GM18870 (cell line): ENCODE measurements around the gene RSPO1.
"Not testable (repeated sequence)": the region's sequence is repeated elsewhere in the genome, so short reads cannot be mapped to it uniquely, and the experiment has no call there.

Source experiments
- ATAC-seq: cut with Tn5 transposase; IDR thresholded peaks from one replicate; pipeline ENCODE4 v1.9.1; 2021; ENCODE audit warnings: moderate library complexity; ENCODE audit not compliant: unreplicated experiment

The RSPO1 gene, protein sequence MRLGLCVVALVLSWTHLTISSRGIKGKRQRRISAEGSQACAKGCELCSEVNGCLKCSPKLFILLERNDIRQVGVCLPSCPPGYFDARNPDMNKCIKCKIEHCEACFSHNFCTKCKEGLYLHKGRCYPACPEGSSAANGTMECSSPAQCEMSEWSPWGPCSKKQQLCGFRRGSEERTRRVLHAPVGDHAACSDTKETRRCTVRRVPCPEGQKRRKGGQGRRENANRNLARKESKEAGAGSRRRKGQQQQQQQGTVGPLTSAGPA

DNA sequence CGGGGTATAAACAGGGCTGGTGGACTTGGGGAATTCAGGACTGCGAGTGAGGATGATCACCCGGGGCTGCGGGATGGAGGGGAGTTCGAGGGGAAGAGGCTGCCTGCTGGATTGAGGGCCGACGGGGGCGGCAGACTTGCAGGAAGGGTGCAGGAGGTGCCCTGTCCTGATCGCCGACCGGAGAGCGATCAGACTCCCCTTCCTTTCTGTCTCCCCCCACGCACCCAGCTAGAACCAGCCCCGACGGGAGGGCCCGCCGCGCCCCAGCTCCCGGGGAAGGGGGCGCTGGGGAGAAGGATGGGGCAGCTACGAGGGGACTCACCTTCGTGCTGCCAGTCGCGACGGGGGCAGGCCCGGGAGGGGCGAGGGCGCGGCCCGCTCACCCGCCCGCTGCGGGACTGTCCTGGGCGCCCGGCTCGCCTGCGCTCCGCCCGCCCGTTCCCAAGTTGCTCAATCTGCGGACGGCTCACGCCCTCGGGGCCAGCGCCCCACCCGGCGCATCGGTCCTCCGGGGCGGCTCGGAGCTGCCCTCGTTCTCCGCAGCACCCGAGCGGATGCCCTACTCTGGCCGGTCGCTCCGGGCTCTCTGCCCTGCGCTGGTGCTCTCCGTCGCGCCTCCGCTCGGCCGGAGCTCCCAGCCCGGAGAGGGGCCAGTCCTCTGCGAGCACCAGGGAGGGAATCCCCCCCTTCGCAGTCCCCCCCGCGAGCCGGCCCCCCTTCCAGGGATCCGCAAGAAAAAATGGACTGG lies at the start of gene RSPO1:
Gene RSPO1, minus strand, starts transcription at position 649 of the 748 bp plus-strand sequence. CDS start 5,231 bp downstream, outside the sequence.
- no peak for ATAC-seq

DNA sequence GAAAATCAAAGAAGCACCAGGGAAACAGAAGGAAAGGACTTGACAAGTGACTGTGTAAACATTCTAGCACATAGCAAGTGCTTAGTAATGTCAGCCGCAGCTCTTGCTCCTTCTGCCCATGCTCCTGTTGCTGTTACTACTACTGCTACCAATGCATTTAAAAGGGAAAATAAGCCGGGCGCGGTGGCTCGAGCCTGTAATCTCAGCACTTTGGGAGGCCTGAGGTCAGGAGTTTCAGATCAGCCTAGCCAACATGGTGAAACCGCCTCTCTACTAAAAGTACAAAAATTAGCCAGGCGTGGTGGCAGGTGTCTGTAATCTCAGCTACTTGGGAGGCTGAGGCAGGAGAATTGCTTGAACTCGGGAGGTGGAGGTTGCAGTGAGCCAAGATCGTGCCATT lies 49.5 kb upstream of the RSPO1 start:
- not testable (repeated sequence) for ATAC-seq

DNA sequence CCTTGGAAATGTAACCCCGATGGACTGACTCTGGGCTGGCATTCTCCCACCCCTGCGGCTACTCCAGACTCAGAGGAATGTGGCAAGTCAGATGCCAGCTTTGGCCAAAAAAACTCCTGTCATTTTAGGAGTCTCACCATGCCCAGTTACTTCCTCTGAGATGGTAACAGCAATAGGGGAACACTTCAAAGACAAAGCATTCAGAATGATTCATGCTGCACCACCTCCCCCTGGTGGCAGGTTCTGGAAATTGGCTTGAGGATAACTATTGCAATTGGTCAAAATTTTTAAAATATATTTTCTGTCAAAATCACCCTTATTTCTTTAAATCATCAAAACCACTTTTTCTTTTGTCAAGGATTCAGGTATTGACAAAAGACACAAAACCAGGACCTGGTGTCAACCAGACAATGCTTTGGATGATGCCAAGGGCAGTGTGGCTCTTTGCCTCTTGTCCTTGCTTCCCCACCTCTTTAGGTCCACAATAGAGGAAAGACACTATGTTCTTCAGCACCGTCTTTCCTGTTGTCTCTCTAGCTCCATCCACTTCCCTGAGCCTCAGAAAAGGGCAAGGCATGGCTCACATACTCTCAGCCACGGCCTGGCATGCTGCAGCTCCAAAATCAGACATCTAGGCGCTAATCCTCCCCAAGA lies 47.8 kb upstream of the RSPO1 start:
- ATAC-seq = no peak

DNA sequence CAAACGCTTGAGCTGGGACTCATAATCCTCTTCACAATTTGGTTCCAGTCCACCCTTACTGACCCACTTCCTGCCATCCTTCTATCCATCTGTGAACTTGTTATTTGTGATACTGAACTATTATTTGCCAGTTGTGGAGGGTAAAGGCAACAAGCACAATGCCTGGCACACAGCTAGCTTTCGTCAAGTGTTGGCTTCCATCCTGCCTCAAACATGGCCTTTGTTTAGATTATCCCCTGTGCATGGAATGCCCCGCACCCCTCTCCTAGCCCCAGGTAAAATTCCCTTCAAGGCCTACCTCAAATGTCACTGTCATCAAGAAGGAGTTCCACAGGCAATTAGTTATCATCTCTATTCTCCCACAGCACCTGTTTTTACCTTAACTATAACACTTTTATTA lies 46.2 kb upstream of the RSPO1 start:
- ATAC-seq = no peak

DNA sequence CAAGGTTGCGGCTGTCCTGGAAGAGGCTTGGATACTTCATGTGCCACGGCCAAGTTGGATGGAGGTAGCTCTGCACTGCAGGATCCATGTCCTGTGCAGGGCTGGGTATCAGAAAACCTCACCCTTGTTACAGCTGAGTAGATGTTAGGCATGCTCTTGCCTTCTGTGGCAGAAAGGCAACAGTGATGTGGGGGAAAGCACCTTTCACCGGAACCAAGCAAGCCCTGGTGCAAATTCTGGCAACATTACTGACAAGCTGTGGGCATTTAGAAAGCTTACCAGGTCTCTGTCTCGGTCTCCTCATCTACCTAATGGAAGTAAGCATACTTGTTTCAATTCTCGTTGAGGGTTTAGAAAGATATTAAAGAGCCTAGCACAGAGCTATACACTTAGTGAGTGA lies 43.1 kb upstream of the RSPO1 start:
- ATAC-seq = no peak

DNA sequence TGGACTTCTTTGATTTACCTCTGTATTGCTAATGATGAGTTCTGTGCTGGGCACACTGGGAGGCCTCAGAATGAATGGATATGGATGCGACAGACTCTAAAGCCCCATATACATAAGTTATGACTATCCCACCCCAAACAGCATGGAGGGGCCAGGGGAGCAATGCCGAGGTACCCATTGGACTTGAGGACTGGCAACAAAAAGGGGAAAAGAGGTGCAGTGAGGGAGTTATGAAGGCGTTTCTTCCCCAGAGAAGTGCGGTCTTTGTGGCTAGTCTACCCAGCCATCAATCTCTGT lies 42.4 kb upstream of the RSPO1 start:
- ATAC-seq = no peak

DNA sequence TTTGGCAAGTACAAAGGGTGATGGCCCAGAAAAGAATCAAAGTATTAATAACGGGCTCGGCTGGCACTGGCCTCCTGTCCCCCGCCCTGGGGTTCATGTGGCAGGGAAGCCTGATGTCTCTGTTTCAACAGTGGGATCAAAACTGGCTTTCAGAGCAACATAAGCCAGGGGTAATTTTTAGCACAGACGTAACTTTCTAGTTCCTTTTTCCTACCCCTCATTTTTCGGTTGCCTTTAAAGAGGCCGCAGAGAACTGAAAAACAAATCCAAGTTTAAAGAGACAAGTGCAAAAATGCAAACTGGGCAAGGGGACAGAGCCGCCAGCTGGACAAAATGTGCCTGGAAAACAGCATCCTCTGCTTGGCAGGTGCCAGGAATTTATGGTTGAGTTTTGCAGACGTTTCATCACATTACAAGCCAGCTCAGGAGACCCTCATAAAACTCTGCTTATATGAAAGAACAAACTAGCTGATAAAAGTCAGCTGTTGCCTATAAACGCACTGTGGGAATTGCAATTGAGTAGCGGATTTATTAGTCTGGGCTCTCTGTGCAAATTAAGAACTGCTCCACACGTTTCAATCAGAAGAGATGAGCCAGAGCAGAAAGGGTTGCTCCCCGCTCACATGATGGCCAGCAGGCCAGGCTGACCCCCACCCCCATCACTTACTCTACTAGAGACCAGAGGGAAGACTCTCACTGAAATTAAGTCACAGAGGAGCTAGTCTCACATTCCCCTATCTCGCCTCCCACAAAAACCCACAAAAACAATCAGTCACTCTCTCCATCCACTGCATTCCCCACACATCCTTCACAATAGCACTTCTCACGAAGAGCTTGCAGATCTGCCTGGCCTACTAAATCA lies 41.8 kb upstream of the RSPO1 start:
- no peak for ATAC-seq

DNA sequence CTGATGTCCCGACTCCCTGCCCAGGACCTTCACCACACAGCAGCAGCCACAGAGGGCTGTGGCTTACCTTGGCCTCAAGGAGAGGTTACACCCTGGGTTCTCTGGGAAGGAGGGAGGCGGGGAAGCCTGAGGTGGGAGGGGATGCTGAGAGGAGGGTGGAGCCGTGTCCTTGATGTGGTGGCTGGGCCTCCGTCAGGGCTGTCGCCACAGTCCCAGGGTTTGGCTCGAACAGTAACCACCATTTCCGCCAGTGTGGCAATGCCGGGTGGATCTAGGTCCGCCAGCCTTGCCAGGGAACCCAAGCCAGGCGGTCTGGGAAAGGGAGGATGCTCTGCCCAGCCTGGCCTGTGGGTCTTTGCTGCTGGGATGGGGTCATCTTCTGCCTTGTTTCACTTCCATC lies 39.2 kb upstream of the RSPO1 start:
- ATAC-seq = no peak

DNA sequence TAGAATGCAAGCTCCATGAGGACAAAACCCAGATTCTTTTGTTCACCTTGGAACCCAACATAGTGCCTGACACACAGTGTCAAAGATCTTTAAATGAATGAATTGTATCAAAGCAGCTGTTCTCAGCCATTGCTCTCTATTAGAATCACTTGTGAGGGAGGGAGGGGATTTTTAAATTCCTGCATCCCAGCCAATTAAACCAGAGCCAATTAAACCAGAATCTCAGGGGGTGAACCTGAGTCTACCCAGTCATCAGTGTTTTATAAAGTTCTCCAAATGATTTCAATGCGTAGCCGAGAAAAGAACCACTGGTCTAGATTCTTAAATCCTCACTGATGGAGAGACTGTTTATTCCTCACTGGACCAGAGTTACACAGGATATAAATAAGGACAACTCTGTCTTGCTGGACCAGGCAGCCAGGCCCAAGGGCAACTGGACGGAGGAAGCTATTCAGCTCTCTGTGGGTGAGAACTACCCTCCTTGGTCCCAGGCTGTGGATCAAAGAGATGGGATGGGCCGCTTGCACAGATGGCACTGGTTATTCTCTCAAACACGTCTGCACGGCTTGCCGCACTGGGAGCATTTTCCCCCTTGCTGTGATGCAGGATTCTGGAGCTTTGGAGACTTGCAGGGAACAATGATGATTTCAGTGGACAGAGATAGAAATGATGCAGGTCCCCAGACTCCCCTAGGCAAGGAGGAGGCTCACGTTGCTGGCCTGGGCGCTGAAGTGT lies 37.6 kb upstream of the RSPO1 start:
- no peak for ATAC-seq

DNA sequence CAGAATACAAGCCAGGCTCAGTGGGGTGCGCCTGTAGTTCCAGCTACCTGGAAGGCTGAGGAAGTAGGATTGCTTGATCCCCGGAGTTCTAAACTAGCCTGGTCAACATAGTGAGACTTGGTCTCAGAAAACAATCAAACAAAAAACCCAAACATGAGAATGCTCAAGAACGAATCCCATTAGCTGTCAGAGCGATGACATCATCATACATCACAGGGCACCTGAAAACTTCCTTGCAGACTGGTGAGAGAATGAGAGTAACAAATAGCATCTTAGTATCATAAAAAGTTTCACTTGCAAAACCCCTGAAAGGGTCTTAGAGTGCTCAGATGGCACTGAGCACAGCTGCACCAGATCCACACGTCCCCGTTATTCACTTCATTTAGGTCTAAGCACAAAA lies 36.6 kb upstream of the RSPO1 start:
- no peak for ATAC-seq

DNA sequence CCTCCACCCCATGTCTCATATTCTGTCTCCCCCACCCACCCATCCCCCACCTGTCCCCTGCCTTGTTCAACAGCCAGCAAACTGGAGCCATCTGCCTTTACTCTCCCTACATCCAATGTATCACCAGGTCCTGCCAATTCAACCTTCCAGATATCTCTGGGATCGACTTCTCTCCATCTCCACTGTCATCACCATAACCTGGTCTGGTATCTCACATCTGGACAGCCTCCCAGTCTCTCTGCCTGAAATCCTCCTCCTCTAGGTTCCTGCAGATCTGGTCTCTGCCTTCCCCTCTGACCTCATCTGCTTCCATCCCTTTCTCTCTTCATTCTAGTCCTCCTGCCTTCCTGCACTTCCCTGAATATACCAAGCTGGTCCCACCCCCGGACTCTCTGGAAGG lies 35.4 kb upstream of the RSPO1 start:
- ATAC-seq = no peak

DNA sequence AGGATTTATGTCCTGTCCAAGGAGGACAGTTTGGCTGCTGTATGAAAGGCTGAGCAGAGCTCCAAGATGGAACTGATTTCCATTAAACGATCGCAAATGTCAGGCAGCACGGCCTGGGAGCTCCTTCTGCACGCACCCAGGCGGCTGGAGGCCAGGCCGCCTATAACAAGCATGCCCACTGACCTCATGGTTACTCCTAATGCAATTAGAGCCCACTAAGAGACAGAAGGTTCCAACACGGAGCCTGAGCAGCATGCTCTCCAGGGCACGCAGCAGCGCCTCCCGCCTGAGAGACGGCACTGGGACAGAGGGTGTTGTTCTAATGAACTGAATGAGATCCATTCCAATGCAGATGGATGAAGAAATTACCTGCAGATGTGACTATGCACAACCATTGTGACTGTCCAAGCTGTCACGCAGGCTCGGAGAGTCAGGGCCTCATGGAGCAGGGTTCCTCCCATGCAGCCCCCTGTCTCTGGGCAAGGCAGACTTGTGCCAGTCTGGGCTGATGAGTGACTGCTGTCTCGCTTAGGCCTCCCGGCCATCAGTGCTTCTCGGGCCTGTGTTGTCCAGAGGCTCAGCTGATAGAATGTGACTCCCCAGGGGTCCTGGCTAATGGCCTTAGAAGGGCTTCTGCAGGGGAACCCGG lies 32.5 kb upstream of the RSPO1 start:
- no peak for ATAC-seq

DNA sequence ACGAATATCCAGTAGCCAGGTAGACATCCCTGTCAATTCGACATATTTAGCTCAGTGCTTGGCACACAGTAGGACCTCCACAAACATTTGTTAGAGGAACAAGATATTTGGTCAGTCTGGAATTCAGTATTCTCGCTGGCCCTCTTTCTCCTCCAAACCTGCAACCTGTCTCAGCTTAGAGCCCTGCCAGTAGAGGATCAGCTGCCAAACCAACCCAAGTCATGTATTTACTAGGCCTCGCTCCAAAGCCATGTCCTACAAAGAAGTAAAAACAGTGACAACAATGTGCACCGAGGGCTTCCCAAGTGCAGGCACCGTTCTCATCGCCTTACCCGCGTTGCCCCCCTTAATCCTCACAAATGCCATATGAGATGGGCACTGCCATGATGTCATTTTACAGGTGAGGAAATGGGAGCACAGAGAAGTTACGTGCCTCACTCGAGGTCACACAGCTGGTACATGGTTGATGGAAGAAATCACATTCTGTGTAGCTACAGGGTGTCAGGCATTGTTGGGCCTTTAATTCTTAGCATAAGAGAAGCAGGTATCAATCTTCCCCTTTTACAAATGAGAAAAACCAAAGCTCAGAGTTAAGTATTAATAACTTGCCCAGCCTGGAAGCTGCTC lies 31.7 kb upstream of the RSPO1 start:
- ATAC-seq = no peak

DNA sequence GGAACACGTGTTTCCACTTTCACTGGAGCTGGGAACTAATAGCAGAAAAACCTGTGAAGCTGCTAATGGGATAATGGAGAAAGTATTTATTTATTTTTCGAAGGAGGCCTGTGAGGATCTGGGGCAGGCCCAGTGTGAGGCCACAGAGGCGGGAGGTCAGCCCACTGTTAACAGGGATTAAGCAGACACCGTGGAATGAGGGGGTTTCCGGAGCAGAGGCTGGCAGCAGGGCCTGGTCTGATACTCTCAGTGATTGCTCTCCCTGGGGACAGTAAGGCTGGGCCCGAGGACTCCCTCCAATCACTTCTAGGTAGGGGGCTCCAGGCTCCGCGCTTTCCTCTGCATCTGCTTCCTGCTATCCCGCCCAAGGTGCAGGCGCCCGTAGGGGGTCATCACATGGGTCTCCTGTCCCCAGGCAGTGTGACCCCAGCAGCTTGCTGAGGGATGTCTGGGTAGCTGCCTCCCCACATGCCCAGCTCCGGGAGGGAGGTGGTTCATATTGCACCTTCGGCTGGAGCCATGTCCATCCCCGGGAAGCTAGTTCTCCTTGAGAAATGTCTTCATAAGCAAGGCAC lies 28.8 kb upstream of the RSPO1 start:
- no peak for ATAC-seq

DNA sequence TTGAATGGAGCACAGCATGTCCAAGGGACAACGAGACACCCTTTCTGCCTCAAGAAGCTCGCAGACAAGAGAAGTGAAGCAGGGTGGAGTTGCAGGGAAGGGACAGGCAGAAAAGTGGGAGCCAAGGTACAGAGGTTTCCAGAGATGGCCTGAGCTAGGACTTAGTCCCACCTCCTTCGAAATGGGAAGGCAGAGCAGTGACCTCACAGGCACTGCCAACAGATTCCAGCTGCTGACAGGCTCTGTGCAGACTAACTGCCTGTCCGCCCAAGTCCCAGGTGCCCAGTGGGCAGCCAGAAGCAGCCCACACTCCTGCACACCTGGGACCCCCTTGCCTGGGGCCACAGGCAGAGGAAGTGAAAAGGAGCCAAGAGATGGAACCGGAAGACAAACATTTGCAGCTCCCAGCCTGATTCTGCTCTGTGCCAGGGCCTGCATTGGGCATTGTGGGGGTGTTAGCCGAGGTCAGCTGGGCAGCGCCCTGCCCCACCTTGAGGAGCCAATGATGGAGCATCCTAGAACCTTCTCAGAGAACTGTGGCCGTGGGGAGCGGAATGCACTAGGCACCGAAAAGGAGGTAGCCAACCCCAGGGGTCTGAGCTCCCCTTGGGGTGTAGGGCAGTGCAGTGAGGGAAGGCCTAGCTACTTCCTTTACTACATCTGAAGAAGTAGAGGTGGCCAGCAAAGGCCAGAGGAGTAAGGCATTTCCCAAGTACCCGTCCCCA lies 27.5 kb upstream of the RSPO1 start:
- no peak for ATAC-seq

DNA sequence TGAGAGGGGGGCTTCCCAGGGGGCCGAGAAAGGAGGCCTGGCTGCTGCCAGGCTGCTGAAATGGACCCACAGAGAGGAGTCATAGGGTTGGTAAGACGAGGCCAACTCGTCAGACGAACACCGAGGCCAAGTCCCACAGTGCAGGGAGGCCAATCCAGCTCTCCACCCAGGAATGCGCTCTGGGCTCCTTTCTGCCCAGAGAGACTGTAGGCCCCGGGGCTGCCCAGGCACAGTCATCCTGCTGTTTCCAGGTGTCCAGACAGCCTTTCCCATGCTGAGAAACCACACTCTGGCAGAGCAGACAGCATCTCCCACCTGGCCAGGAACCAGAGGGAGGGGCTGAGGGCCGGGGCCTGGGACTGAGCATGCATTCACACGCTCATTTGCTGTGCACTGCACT lies 26.7 kb upstream of the RSPO1 start:
- ATAC-seq = no peak

DNA sequence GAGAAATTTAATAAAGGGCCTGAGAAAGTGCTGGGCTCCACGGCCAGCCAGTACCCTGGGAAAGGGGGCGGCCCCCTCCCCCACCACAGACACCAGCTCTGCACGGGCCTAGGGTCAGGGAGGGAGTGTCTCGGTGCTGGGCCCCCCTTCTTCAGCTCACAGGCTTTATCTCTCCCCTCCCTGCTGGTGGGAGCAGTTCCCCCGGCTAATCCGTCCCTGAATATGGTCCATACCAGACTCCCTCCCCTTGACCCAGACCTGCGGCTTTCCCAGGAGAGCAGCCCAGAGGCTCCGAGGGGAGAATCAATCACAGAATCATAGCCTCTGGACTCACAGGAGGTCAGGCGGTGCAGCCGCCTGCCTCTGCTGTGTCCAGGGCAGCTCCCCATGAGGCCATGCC lies 26.0 kb upstream of the RSPO1 start:
- no peak for ATAC-seq

DNA sequence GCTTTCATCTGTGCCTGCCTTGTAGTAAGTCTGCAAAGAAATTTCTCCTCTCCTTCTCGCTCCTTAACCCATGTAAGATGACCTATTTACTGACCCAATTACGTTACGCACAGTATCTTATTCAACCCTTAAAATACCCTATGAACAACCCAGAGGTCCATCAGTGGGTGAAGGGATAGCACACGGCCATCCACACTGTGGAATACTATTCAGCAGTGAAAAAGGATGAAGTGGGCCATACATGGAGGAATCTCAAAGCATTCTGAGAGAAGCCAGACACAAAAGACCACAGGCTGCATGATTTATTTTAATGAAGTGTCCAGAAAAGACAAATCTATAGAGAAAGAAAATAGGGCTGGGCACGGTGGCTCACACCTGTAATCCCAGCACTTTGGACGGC lies 23.8 kb upstream of the RSPO1 start:
- ATAC-seq = no peak
